HG03558 (cell line): ENCODE measurements around the gene ABLIM1.

Experiments
- ATAC-seq: cut with Tn5 transposase; IDR thresholded peaks from one replicate; pipeline ENCODE4 v1.9.1; 2021; ENCODE audit warnings: moderate number of reproducible peaks; ENCODE audit not compliant: unreplicated experiment; ENCODE audit errors: extremely low read depth

The ABLIM1 gene

DNA sequence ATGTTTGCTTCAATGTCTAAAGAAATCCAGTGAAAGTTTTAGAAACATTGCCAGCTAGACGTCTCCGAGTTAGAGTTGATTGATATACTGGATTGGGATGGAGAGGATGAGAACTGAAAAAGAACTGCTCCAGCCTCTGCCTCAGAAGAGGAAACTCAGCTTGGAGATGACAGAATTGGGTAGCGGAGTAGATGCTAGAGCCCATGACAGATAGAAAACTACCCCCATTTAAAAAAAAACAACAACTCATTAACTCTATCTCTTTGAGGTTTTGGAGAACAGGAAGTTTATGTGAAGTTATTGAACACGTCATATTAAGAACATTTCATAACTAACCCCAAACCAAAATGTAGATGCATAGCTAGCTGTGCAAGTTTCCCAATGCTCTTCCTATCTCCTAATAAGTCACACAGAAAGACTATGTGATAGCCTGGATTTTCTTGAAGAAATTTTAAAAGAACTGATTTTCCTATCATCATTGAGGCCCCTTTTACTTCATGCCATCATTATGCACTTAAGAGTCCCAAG is 225.4 kb downstream of the ABLIM1 start:
- no peak for ATAC-seq

DNA sequence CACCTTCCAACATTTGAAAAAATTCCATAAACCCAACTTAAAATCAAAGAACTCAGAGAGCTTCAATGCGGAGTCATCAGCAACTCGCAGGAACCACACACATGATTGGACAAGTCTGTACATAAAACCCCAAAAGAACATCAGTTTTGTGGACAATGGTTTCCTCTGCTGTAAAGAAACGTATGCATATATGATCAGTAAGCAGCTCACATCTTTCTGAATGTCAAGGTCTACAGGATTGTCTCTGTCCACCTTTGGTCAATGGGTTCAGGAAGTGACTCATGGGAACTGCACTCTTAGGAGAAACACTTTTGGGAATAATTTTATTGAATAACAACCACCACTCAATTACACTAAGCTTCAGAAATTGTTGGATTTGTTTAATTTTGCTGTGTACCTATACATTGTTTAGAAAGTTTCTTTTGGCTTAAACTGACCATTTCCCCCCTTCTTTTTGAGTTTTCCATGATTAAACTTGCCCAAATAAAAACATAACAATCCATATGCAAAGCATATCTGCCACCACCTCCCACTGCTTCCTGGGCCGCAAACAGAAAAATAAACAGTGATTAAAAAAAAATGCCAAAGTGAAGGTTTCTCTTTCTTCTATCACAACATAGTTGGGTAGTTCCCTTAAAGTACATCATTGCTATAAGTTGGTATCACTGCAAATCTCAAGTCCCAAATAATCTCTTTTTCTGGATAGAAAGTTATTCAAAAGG is 226.5 kb downstream of the ABLIM1 start:
- ATAC-seq: no peak

DNA sequence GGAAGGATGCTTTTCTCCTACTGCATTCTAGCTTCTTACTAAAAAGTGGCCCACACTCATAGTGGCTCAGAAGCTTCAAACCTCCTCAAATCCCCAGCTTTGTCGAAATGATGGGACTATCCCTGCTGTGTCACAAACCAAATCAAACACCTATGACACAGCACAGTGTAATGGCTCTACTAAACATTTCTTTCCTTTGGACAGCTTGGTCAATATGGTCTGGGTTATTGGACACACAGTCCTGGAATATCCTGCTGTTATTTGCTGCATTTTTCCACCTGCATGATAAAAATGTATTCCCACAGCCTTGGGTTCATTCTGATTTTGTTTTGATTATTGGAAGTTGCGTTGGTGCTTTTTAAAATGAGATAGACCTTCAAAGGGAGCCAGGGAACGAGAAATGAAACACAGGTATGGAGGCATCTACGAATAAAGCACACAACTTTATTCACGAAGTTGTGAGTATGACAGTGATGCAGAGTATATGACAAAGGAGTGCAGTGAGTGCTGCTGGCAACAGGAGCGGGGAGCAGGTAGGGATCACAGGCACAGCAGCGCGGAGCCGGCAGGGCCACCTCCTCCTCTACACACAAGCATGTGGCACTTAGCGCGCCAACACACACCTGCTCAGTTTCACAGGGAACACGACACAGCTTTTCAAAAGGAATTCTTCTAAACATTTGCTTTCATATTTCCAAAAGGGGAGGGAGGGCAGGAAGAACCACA is 227.2 kb downstream of the ABLIM1 start:
- no peak for ATAC-seq

DNA sequence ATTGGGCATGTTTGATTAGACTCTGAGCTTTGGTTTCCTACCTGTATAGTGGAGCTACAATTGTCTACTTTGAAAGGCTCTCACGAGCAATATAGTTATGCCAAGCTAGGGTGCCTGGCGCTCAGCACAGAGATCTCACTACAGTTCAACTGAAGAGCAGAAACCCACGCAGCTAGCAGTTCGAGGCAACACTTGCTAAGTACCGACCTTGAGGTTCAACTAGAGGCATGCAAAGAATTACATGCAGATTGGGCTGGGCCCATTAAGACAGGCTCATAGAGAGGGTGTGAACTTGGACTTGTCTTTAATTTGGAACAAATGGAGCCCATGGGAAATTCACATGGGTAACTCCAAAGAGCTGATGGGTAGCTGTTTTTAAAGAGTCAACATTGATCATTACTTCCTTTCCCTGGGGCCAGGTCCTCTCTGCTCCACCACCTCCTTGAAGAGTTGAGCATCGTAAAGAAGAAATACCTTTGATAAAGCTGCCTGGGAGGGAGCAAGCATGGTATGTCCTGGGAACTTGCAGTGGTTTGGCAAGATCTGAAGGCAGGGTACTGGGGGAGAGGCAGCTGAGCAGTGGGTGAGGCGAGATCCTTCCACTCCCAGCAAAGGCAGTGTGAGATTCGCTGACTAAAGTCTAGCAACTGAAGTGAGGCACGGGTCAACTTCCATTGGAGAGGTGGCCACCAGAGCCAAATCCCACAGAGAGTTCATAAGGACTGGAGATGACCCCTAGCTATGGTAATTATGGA is 228.3 kb downstream of the ABLIM1 start:
- no peak for ATAC-seq

DNA sequence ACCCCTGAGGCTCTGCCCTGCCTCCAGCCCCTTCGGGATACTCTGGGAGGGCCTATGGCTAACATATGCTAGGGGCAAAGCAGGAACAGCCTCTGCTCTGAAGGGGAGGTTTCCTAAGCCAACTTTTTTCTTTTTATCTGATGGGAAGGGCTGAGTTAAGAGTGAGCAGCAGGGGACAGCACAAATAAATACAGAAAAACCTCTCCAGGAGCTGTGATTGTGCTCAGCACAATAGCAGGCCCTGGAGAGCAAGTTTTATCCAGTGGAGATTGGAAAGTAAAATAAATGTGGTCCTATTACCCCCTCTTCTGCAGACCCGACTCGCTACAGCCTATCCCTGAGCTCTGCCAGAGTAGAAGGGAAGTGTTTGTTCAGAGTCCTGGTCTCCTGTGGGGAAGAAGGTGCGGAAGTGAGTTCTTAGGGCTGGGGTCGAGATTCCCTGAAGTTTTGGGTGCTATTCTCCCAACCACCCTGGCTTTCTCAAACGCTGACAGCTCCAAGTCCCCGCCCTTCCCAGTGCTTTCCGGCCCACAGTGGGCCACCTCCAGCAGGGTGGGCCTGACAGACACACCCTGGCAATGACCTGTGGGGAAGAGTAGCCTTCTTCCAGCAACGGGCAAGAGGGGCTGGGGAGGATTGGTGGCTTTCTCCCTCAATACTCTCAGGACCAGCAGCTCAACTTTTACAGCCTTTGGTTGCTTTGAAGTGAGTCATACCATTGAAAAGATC is 230.8 kb downstream of the ABLIM1 start:
- ATAC-seq: no peak

DNA sequence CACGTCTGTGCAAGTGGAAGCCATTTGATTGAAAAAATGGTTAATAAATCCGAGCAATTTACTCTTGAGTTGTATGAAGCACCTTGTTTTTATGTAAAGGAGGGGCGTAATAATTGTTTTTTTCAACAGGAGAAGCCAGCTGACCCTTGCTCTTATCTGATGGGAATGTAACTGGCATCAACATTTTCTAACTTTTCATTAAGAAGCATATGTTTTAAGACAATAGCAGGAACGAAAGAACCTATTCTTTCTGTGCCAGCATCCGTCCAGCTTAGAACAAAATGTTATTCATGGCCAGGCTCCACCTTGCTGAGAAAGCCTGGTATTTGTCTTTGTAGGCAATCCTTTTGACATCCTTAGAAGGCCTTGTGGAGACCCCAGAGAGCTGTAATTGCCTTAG is 231.6 kb downstream of the ABLIM1 start:
- ATAC-seq: no peak

DNA sequence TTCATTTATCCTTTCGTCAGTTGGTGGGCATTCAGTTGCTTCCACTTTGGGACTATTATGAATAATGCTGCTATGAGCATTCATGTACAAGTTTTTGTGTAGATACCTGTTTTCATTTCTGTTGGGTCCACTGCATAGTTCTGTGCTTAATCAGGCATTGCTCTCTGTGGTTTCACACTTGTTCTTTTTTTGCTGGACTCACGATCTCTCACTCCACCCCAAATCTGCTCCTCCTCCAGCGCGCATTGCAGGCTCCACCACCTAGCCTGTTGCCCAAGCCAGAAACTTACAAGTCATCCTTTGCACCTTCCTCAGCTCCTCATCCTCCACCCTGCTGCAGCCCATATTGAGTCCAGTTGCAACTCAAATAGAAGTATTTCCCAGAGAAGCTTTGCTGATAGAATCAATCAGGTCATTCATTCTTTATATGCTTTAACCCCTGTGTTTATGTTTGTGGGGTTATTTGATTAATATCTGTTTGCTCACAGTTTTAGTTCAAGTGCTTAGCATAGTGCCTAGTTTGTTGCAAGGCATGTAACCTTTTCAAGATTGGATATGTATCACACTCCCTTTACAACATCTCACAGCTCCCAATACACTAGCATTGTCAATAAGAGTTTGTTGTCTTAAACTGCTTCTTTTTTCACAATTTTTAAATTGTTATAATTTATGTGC is 237.1 kb downstream of the ABLIM1 start:
- no peak for ATAC-seq

DNA sequence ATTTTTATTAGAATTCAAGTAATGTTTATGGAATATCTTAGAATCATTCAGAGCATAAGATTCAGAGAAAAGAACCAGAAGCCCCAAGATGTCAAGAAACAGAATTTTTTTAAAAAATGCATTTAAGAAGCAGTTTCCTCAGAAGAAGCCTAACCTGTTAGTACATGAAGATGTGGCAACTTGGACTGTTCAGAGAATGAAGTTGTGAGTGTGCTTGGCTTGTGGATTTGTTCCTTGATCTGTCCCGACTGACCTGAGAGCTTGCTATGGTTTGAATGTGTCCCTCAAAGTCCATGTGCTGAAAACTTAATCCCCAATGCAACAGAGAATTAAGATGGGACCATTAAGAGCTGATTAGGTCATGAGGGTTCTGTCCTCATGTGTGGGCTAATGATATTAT is 240.0 kb downstream of the ABLIM1 start:
- no peak for ATAC-seq

DNA sequence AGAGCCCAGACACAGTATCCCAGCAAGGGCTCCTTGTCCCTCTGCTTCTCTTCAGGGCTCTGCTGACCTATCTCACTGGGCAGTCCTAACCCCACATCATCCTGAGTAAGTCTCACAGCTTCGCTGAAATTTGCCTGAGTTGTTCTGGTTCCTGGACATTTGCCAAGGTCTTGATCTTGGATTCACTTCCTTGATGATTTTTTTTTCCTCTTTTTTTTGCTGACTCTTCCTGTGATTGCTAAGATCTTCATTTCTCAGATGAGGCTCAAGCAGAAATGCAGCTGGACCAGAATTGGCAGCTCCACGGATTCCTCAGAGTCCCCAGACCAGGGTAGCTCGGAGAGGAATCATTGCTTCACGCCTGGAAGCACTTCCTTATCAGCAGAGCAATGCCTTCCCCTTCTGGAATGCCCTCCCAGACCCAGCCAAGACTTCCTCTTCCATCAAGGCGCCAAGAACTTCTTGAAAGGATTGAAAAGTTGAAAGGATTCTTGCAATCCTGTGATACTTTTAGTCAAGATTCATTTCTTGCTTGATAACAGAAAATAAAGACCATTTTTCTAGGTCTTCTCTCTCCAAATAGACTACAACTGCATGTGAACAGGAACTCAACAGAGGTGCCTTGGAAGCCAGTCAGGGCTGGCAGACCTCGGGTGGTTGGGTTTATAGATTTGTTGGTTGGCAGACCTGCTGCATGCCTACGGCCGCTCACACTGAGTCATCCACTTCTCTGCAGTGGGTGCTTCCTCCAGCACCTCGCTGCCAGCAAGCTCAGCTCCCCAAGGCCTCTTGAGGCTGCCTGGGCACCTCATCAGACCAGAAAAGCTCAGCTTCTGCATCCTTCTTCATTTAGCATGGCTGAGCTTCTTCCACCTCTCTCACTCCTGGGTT is 244.9 kb downstream of the ABLIM1 start:
- ATAC-seq: no peak

DNA sequence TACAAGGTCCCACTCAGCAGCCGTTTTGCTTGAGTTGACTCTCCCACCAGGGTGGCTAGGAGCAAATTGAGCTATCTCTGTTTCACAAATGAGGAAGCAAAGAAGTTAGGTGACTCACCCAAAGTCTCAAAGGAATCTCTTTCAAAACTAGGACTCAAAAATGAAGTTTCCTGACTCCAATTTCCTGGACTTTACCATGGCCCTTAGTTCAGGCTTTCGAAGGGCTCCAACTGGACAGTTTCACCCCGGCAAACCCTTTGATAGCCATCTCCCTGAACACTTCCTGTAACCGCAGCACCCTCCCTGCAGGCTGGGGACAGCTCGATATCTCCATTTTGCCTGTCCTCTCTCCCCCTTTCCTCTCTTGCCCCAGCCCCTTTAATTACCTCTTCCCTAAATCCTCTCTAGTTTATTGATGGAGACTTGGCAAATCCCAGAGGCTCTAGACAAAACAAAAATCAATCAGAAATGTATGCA is 249.1 kb downstream of the ABLIM1 start:
- ATAC-seq: no peak

DNA sequence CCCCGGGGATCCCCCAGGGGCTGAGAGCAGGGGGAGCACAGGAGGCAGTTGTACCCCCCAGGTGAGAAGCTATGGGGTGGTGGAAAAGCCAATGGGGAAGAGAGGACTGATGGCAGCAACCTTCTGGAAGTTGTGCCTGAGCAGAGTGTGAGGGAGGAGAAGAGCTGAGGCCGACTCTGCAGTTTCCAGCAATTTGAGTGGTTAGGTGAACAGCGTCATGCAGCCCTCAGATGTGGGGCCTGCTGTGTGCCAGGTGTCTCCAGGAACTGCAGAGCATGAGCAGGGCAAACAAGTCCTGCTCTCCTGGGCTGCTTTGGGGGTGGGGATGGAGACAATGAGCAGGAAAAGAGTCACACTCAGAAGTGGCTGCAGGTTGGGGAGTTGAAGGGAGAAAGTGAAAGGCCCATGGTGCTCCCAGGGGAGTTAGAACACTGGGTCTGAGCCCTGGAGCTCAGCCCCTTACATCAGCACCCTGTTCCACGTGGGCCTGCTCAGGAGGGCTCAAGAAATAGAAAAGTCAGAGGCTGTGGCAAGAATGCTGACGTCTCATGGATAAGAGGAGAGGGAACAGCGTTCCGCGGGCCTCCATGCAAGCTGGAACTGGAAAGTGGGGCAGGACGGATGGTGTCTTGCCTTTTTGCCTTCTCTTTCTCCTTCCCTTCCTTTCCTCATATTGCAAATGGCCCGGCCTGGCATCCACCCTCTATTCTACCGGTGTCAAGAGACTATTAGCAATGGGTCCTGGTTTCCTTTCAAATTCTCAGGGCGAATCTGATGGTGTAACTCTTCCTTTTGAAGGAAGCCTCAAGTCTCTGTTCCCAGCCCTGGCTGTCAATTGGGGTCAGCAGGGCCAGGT is 249.7 kb downstream of the ABLIM1 start:
- no peak for ATAC-seq

DNA sequence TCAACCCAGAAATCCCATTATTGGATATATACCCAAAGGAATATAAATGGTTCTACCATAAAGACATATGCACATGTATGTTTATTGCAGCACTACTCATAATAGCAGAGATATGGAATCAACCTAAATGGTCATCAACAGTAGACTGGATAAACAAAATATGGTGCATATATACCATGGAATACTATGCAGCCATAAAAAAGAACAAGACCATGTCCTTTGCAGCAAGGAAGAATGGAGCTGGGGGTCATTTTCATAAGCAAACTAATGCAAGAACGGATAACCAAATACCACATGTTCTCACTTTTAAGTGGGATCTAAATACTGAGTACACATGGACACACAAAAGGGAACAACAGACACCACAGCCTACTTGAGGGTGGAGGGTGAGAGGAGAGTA is 251.6 kb downstream of the ABLIM1 start:
- ATAC-seq: no peak

DNA sequence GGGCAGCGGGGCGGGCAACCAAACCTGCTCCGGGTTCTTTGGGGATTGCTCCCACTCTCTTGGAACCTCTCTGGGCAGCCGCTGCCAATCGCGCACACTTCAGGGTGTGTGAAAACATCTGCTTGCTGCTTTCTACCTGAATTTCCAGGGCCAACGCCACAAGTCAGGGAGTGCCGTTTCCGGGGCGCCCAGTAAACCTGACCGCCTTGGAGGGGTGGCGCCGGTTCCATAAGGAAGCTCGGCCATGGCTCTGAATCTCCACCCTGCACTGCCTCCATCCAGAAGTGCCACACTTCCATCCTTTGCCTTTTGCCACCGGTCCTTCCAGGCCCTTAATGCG is 253.1 kb downstream of the ABLIM1 start:
- ATAC-seq: no peak

DNA sequence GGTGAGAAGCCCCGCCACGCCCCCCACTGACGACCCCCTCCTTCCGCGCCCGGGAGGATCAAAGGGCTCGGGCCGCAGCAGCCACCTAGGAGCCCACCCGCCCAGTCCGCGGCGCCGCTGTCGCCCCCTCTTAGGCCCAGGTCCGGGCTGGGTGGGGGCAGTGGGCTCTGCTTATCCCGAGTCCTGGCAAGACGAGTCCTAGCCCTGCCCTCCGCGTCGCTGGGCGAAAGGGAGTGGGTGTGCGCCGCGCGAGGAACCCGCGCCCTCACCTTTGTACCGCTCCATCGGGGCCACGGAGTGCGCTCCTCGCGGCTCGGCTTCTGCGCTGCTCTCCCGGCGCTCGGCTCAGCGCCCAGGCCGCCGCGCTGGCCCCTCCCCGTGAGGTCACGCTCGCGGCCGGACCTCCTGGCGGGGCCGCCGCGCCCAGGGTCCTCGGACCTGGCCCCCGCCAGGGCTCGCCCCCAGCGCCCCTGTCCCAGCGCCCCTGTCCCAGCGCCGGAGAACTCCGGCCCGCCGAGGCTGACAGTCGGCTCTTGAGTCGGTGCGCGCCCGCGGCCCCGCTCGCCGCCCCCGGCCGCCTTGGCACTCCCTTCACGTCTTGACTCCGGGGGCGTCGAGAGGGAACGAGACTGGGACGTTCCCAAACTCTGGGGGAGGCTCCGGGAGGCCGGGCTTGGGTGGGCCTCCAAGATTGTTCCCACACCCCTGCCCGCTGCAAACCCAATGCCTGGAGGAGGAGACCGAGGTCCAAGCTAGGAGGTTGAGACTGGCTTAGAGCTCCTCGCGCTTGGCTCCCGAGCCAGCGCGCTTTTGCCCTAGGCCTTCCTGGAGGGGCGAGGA is 253.7 kb downstream of the ABLIM1 start, which contains the start of gene AFAP1L2:
Gene AFAP1L2, minus strand, starts transcription at position 332 of the 840 bp plus-strand sequence. Its CDS starts 47 bp downstream, at position 285.
- ATAC-seq: no peak

DNA sequence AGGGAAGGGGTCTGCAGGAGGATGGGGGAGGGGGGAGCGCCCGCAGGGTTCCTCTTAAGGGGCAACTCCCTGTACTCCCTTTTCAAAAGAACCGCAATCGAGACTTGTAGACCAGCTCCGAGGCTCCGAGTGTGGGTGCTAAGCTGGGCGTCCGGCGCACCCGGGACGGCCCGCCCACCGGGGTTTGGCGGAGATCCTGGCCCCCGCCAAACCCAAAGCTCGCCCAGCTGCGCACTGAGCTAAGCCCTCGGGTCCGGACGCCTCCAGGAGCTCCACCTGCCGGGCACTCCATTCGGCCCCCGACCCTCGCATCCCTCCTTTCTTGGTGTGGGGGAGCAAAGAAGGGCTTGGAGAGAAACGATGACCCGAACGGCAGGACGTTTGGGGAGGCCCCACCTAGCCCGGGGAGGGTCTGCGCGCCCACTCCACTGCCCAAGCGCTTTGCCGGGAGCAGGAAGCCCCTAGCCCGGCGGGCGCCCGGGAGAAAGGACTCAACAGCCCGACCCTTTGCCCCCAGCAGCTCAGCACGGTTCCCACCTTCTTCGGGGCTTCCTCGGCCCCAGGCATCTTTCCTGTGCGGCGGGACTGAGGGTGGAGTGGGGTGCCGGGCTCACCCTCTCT is 254.4 kb downstream of the ABLIM1 start:
- no peak for ATAC-seq

DNA sequence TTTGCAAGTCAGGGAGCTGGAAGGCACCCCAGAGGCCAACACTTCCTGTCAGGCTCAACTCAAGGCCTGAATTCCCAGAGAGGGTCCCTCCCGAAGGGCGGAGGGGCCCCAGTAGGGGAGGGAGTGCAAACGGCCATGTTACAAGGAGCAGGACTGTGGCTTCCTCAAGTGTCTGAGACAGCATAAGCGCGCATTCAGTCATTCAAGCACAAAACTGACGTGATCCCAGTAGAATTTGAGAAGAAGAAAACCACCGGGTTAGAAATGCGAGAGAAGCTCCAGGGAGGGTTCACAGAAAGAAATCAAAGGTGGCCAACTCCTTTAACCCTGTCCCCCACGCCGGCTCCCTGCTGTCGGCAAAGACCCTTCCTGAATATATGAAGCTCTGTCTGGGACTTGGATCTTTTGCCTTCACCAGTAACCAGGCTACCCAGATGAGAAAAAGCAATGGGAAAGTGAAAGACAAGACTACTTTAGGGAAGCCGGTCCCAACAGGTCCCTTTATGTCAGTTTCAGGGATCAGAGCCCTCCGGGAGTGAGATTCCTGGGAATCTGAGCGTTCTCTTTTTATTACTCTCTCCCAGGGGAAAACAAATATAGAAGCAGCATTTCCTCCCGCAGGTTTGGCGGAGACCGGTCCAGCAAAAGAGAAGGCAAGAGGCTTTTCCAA is 255.1 kb downstream of the ABLIM1 start:
- ATAC-seq: no peak
